HG03439 (cell line): ENCODE measurements around the gene RILPL2.
"Not testable (repeated sequence)": the region's sequence is repeated elsewhere in the genome, so short reads cannot be mapped to it uniquely, and the experiment has no call there.

Source experiments
- ATAC-seq: cut with Tn5 transposase; IDR thresholded peaks from one replicate; pipeline ENCODE4 v1.9.1; 2021; ENCODE audit warnings: mild to moderate bottlenecking, moderate library complexity; ENCODE audit not compliant: unreplicated experiment

RILPL2 gene

GRCh38 chr12:123436017-123436964 lies at the start of gene RILPL2:
Gene RILPL2 (minus strand): TSS chr12:123436684. CDS start chr12:123436420, 264 bp downstream.
- ATAC-seq = peak; percentile 59

DNA sequence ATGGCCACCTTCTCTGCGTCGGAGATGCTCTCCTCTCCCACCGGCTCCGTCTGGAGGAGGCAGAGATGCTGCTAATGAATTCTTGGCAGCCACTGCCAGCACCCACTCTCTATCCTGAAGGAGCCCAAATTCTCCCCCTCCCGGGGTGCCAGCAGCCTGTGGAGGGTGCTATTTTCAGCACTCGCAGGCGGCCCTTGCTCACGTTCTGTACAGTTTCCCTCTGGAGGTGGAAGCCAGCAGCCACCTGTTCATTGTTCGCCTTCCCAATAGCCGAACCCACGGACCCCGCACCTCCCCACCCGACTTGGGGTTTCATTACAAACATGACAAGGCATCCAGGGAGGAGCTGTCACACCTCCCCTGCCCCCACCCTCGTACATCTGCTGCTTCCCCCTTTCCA lies 49.3 kb upstream of the RILPL2 start:
- no peak for ATAC-seq

DNA sequence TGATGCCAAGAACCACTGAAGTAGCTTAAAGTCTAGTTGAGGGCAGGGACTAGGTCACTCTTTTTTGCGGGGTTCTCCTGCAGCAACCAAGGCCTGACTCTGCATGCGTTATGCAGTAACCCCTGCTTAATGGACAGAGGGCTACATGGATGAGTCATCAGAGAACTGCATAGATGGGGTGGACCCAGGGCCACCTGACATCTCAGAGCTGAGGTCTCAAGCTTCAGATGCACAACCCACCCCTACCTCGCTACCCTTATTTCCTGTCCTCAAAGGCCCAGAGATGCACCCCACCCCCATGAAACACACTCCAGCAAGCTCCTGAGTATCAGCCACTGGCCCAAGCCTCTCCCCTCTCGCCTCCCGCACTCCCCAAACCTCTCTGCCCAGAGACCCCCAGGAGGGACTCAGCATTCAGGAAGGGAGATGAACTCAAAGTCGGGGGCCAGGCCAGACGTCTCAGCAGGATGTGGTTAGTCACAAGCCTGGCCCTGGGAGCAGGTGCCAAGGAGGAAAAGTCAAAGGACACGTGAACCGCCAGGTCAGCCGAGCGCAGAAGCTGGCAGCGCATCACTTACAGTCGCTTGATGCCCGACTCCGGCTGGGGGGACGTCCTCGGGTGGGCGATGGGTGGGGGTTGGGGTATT lies 47.2 kb upstream of the RILPL2 start:
- no peak for ATAC-seq

GRCh38 chr12:123482876-123483275 lies 46.4 kb upstream of the RILPL2 start:
- no peak for ATAC-seq

- ATAC-seq = not testable (repeated sequence)
These were observed 44.8 kb upstream of the RILPL2 start for GRCh38 chr12:123481251-123481650.

- ATAC-seq = no peak
These were observed 43.1 kb upstream of the RILPL2 start for GRCh38 chr12:123479442-123480180.

DNA sequence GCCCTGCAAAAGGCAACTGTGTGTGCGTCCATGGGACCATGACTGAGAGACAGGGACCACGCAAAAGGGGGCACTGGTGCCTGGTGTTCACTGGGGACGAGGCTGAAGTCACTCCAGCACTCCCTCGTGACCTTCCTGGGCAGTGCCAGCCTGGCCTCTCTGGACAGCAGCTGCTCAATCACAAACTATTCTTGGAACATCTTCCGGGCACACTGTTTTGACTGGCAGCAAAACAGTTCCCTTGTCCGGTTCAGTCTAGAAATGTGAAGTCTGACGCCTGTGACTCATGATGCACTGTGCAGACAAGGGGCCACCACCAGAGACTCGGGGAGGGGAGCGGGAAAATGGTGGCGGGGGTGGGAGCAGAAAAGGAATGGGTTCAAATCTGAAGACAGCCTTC lies 42.3 kb upstream of the RILPL2 start:
- no peak for ATAC-seq

DNA sequence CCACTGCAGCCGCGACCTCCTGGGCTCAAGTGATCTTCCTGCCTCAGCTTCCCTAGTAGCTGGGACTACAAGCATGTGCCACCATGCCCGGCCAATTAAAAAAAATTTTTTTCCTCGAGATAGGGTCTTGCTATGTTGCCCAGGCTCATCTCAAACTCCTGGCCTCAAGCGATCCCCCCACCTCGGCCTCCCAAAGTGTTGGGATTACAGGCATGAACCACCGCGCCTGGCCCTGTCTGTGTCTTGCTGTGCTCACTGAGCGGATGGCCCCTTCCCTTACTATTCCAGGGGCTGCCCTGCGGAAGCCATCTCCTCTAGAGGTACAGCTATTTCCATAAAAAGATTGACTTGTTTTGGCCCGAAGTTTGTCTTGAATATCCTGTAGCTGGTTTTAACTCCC lies 41.6 kb upstream of the RILPL2 start:
- ATAC-seq = no peak

GRCh38 chr12:123475246-123475703 lies 38.8 kb upstream of the RILPL2 start:
- ATAC-seq = no peak

- no peak for ATAC-seq
These were observed 38.2 kb upstream of the RILPL2 start for GRCh38 chr12:123474485-123475245.

GRCh38 chr12:123472438-123472849 lies 36.0 kb upstream of the RILPL2 start:
- no peak for ATAC-seq

DNA sequence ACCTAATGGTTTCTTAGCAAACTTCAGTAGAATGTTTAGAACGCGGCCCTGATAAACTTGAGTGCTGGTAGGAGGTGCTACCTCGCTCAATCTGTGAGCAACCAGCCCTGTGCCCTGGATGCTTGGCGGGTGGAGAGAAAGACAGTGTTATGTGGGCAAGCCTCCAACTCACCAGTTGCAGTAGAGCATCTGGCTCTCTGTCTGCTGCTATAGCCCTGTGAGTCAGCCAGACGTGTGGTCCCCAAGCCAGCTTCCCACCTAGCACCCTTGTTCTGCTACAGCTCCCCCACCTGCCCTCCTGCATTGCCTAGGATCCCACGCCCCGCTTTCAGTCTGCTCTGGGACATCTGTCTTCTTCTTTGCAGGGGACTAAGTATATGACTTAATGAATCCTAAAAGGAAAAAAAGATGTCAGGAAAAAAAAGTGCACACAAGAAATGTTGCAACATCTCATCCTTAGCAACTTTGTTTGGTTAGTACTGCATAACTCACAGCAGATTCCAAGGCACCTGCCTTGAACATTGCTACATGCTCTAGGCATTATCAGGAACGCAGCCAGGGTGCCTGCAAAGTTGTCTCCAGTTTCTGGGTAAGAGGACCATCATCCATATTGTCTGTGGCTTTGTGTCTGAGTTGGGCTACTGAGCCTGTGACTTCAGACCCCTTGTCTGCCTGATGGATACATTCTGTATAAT lies 35.0 kb upstream of the RILPL2 start:
- ATAC-seq = no peak

DNA sequence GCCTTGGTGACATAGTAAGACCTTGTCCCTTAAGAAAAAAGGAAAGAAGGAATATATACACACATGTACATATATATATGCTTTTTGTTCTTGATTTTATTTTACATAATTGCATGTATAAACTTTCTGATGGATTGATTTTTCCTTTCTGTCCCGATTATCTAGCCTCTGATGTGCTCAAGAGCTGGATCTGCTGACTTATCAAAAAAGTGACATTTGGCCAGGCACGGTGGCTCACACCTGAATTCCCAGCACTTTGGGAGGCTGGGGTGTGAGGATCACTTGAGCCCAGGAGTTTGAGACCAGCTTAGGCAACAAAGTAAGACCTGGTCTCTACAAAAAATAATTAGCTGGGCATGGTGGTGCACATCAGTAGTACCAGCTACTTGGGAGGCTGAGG lies 33.5 kb upstream of the RILPL2 start:
- ATAC-seq = no peak

DNA sequence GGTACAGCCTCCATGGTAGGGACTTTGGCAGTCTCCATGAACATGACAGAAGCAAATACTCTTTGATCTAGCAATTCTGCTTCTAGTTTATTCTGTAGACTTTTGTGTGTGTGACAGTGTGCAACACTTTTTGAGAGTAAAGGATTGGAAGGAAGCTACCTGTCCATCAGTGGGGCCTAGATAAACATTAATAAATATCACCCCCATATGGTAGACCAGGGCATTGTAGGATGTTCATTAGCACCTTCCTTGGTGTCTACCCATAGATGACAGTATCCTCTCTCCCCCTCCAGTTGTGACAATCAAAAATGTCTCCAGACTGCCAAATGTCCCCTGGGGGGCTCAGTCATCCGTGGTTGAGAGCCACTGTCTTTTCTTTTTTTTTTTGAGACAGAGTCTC lies 32.3 kb upstream of the RILPL2 start:
- ATAC-seq = peak; percentile 57

- ATAC-seq = no peak
These were observed 28.6 kb upstream of the RILPL2 start for GRCh38 chr12:123465084-123465483.

DNA sequence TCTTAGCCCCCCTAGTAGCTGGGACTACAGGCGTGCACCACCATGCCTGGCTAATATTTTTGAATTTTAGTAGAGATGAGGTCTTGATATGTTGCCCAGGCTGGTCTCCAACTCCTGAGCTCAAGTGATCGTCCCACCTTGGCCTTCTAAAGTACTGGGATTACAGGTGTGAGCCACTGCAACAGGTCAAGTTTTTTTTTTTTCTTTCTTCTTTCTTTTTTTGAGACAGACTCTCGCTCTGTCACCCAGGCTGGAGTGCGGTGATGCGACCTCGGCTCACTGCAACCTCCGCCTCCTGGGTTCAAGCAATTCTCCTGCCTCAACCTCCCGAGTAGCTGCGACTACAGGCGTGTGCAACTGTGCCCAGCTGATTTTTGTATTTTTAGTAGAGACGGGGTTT lies 26.7 kb upstream of the RILPL2 start:
- not testable (repeated sequence) for ATAC-seq

- peak; percentile 58 for ATAC-seq
These were observed 21.7 kb upstream of the RILPL2 start, which contains the start of gene SNRNP35 for GRCh38 chr12:123457980-123458779. Gene SNRNP35 (plus strand): TSS chr12:123458139. CDS start chr12:123465541, 7,402 bp downstream.

DNA sequence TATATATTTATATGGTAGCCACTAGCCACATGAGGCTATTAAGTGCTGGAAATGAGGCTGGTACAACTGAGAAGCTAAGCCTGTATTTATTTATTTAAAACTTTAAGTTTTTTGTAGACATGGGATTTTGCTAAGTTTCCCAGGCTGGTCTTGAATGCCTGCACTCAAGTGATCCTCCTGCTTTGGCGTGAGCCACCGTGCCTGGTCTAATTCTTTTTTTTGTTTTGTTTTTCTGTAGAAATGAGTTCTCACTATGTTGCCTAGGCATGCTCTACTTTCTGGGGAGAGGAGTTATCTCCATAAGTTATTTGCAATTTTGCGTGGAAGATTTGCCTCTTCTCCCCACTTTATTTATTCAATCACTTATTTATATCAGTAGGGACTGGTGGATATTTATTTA lies 16.7 kb upstream of the RILPL2 start:
- no peak for ATAC-seq

- not testable (repeated sequence) for ATAC-seq
These were observed 15.7 kb upstream of the RILPL2 start for GRCh38 chr12:123452276-123452550.
